Keratinocyte (primary cell): ENCODE results near the gene CYP39A1. TPM values are rescaled to one million over a fixed set of nuclear protein-coding genes. Genes with fewer than 3 reads are reported as not detected.

ENCODE experiments used
- DNase-seq: peaks from one replicate; pipeline ENCODE4 v3.0.0-alpha.2; 2011; ENCODE audit warnings: low read depth, missing footprints, low spot score
- FAIRE-seq: peaks from 2 replicates; lab custom pipeline; 2011; peaks lifted over from hg19 to GRCh38; lab: Jason Lieb, UNC
- H2AFZ ChIP-seq: 2 replicates; pipeline ENCODE4 v1.6.0; 2012; ENCODE audit warnings: low read length, control low read depth, inconsistent platforms; ENCODE audit not compliant: control insufficient read depth
- H3K27ac ChIP-seq: 2 replicates; pipeline ENCODE4 v1.5.1; 2011; ENCODE audit warnings: low read length; ENCODE audit not compliant: control insufficient read depth, insufficient read depth
- H3K27me3 ChIP-seq: 3 replicates; pipeline ENCODE4 v1.6.0; 2011; ENCODE audit warnings: low read length; ENCODE audit not compliant: control insufficient read depth, insufficient read depth; ENCODE audit errors: extremely low read depth
- H3K36me3 ChIP-seq, 2 experiments: 2 replicates in 1 of 2; 3 replicates in 1 of 2; pipeline ENCODE4 v1.5.1; 2011; ENCODE audit warnings: low read length in 2 of 2, mild to moderate bottlenecking in 1 of 2; ENCODE audit not compliant: control insufficient read depth in 2 of 2, insufficient read depth in 2 of 2; ENCODE audit errors: extremely low read depth in 1 of 2
- H3K4me1 ChIP-seq: 3 replicates; pipeline ENCODE4 v1.5.1; 2011; ENCODE audit warnings: low read length; ENCODE audit not compliant: control insufficient read depth, insufficient read depth; ENCODE audit errors: extremely low read depth
- H3K4me2 ChIP-seq: 3 replicates; pipeline ENCODE4 v1.6.0; 2011; ENCODE audit warnings: low read depth, low read length; ENCODE audit not compliant: control insufficient read depth, insufficient read depth; ENCODE audit errors: extremely low read depth
- H3K4me3 ChIP-seq, 3 experiments: fragments of 200-600 bp in 1 of 3; sonication (generic) in 1 of 3; 2 replicates in 2 of 3; 3 replicates in 1 of 3; pipeline ENCODE4 v1.5.1; 2011 to 2016; ENCODE audit warnings: low read length in 3 of 3, mild to moderate bottlenecking in 3 of 3, control low read depth in 2 of 3, inconsistent platforms in 1 of 3, low read depth in 1 of 3, mixed read lengths in 1 of 3, mixed run types in 1 of 3, moderate library complexity in 1 of 3; ENCODE audit not compliant: control insufficient read depth in 2 of 3, insufficient read depth in 2 of 3; ENCODE audit errors: extremely low read depth in 1 of 3
- H3K79me2 ChIP-seq: 2 replicates; pipeline ENCODE4 v1.6.0; 2012; ENCODE audit warnings: low read length; ENCODE audit not compliant: control insufficient read depth, insufficient read depth
- H3K9ac ChIP-seq: 3 replicates; pipeline ENCODE4 v1.6.0; 2011; ENCODE audit warnings: low read length; ENCODE audit not compliant: control insufficient read depth, insufficient read depth; ENCODE audit errors: extremely low read depth
- H3K9me1 ChIP-seq: 3 replicates; pipeline ENCODE4 v1.6.0; 2011; ENCODE audit warnings: low read length; ENCODE audit not compliant: control insufficient read depth, insufficient read depth; ENCODE audit errors: extremely low read depth
- H3K9me3 ChIP-seq: 2 replicates; pipeline ENCODE4 v1.5.1; 2012; ENCODE audit warnings: low read depth, low read length; ENCODE audit not compliant: control insufficient read depth
- H4K20me1 ChIP-seq: 3 replicates; pipeline ENCODE4 v1.6.0; 2011; ENCODE audit warnings: low read length; ENCODE audit not compliant: control insufficient read depth, insufficient read depth; ENCODE audit errors: extremely low read depth
- CTCF ChIP-seq, 3 experiments: IDR thresholded peaks in 1 of 3; conservative IDR thresholded peaks in 1 of 3; optimal IDR thresholded peaks in 1 of 3; 2 replicates in 2 of 3; 3 replicates in 1 of 3; pipeline versions ENCODE3 to v1.5.1; 2011; ENCODE audit warnings: low read length in 3 of 3, mild to moderate bottlenecking in 3 of 3, moderate library complexity in 2 of 3, control low read depth in 1 of 3, inconsistent platforms in 1 of 3; ENCODE audit not compliant: insufficient read depth in 2 of 3; ENCODE audit errors: extremely low read depth in 1 of 3
- EZH2 ChIP-seq: IDR thresholded peaks from one replicate; pipeline ENCODE4 v1.6.1; 2012; ENCODE audit warnings: inconsistent platforms, mild to moderate bottlenecking, low read length, moderate library complexity
- dilution Hi-C: fragments of 300-500 bp; cut with MboI; formaldehyde crosslinking; loops from one replicate; pipeline ENCODE4 v1.7.0; 2020; ENCODE audit warnings: low sequenced_read_pairs; ENCODE audit not compliant: extremely low pct_ligation_motif_present
- polyA plus RNA-seq, 5 experiments: library from polyadenylated mRNA; depleted of rRNA in 3 of 5; stranded (reverse) in 3 of 5; stranded (forward) in 1 of 5; unstranded in 1 of 5; fragments of >200 nt; gene quantifications; 1 replicate in 1 of 5; 2 replicates in 3 of 5; 3 replicates in 1 of 5; pipeline versions ENCODE4 v1.2.1 to v1.2.3, GENCODE V29; 2011 to 2012; ENCODE audit warnings: missing spikeins in 2 of 5, low read depth in 1 of 5, low replicate concordance in 1 of 5

CYP39A1 gene
- polyA plus RNA-seq, 1 donor (not counting 4 experiments of a cell fraction or from before 2014, with no cell fraction given): 1.6 TPM

- FAIRE-seq (no peak), DNase-seq (no peak)
- Histone ChIP-seq H3K4me3 (no peak overlapping the region), H3K4me1 (no peaks in the 10 kb centered on the region), H3K36me3 (no peaks in the 10 kb centered on the region), H3K9ac (no peak overlapping the region), H2AFZ (no peak overlapping the region), H3K27me3 (no peaks in the 10 kb centered on the region), H3K4me2 (no peak overlapping the region), H3K27ac (no peak overlapping the region), H3K9me1 (no peaks in the 10 kb centered on the region), H3K9me3 (no peaks in the 10 kb centered on the region), H4K20me1 (no peaks in the 10 kb centered on the region), H3K79me2 (no peaks in the 10 kb centered on the region)
- dilution Hi-C loops: no loop called here
- TF ChIP-seq CTCF (optimal IDR thresholded peaks at IDR 0.05 in 1 of 3, IDR thresholded peaks at IDR 0.05 in 1 of 3, conservative IDR thresholded peaks at IDR 0.05 in 1 of 3; ENCODE audit: extremely low read depth in 1 of 3, insufficient read depth in 2 of 3, low read length in 3 of 3): no peak
- no peak for TF ChIP-seq EZH2
These were observed 97.5 kb downstream of the CYP39A1 start for GRCh38 chr6:46555129-46555528.

- H3K9me3 ChIP-seq: no peaks in the 10 kb centered on the region
- H3K9me1 ChIP-seq: no peaks in the 10 kb centered on the region
- no peak overlapping the region for H2AFZ ChIP-seq
- no peaks in the 10 kb centered on the region for H3K27me3 ChIP-seq
- FAIRE-seq: no peak
- H3K4me2 ChIP-seq: no peak overlapping the region
- no peak overlapping the region for H3K9ac ChIP-seq
- H3K4me1 ChIP-seq: no peaks in the 10 kb centered on the region
- H3K79me2 ChIP-seq: no peaks in the 10 kb centered on the region
- no peak for TF ChIP-seq EZH2
- TF ChIP-seq CTCF (optimal IDR thresholded peaks at IDR 0.05 in 1 of 3, IDR thresholded peaks at IDR 0.05 in 1 of 3, conservative IDR thresholded peaks at IDR 0.05 in 1 of 3; ENCODE audit: extremely low read depth in 1 of 3, insufficient read depth in 2 of 3, low read length in 3 of 3): no peak
- H3K27ac ChIP-seq: no peak overlapping the region
- H3K36me3 ChIP-seq: no peaks in the 10 kb centered on the region
- H3K4me3 ChIP-seq: no peak overlapping the region
- no peak for DNase-seq
- dilution Hi-C loops: no loop called here
- no peaks in the 10 kb centered on the region for H4K20me1 ChIP-seq
These were observed 103.5 kb downstream of the CYP39A1 start for GRCh38 chr6:46549155-46549554.
